Measurements from ENCODE around the gene NACC1.

Gene NACC1

DNA sequence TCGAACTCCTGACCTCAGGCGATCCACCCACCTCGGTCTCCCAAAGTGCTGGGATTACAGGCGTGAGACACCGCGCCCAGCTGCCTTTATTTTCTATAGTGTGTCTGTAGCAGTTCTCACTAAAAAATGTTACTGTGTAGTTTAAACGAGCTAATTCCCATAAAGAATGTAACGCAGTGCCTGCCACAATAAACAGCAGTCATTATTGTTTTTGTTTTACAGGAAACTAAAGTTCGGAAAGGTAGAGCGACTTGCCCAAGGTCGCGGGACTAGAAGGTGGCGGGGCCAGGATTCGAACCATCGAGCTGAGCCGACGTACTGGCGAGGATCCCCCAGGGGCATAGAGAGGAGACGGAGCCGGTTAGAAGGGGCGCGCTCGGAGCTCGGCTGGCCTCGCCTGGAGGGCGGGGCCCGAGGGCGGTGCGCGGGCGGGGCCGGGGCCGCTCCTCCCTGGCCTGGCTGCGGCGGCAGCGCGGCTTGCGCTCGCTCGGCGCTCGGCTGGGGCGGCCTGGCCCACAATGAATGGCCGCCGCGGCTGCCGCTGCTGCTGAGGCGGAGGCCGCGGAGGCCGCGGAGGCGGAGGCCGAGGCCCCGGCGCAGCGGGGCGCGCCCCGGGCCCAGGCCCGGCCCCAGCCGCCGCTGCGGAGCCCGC lies at the start of gene NACC1:
NACC1 (plus strand) TSS at position 493 of the 652 bp plus-strand sequence. CDS start 16,944 bp downstream, outside the sequence.
- peak; percentile 97 for DNase-seq (ENCODE audit: low spot score)

DNA sequence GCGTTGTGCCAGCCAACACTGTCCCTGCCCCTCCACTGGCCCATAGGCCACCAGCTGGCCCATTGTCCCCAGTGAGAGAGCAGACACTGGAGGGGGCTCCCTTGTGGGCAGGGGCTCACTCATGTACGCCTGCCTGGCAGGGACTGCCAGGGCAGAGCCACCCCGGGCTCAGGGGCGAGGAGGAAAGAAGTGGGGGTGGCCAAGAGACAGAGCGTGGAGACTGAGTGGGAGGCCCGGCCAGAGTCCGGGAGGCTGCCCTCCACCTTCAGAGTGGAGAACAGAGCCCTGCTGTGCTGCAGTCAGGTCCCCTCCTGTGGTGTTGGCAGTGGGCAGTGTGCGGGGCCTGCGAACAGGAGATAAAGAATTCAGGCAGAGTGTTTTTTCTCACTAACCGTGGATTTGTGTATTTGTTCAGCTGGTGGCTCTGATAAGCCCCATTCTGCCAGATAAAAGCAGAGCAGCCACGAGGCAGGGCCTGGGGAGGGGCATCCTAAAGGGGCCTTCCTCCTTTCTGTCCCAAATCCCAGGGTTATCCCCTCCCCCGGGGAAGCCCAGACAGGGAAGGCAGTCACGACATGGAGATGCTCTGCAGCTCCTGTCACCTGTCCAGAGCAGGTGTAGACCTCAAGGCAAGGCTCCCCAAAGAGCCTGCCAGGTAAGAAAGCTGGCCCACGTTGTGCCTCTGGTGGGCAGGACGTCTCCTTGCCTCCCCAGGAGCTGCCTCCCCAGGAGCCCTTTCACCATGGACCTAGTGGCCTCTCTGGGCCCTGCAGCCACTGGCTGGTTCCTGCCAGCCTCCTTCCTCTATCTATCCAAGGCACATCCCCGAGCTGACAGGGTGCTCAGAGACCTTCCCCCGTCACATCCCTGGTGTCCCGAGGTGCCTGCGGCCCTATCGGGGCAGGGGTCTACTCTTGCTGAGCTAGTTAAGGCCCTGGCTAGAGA lies 48.4 kb upstream of the NACC1 start:
- no peak for DNase-seq (ENCODE audit: low spot score)

DNA sequence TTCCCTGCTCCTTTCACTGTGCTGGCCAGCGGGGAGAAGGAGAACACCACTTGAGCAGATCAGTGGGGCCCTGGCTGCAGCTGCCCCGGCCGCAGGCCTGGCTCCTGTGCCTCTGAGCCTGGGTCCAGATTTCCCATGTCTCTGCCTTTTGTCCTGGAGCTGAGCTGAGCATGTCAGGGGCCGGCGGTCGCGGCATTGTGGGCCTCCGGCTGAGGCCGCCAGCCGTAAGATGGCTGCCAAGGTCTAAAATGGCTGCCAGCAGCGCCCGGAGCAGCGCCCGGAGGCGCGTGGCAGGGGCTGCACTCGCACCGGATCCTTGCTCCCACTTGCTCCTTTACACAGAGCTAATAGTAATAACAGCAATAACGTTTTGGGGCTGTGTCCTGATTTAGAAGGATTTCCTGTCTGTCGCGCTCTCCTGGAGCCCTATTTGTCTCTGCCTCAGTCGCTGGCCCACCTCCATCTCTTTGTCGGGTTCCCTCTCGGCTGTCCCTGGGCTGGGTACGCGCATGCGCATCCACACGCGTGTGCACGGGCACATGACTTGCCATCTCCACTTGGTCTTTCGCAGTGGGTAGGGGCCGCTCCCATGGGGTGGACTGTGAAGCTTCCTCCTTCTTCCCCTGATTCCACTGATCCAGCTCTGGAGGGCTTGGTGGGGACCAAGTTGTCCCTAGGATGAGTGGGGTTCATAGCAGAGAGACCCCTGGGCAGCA lies 47.5 kb upstream of the NACC1 start:
- DNase-seq (ENCODE audit: low spot score) = no peak

DNA sequence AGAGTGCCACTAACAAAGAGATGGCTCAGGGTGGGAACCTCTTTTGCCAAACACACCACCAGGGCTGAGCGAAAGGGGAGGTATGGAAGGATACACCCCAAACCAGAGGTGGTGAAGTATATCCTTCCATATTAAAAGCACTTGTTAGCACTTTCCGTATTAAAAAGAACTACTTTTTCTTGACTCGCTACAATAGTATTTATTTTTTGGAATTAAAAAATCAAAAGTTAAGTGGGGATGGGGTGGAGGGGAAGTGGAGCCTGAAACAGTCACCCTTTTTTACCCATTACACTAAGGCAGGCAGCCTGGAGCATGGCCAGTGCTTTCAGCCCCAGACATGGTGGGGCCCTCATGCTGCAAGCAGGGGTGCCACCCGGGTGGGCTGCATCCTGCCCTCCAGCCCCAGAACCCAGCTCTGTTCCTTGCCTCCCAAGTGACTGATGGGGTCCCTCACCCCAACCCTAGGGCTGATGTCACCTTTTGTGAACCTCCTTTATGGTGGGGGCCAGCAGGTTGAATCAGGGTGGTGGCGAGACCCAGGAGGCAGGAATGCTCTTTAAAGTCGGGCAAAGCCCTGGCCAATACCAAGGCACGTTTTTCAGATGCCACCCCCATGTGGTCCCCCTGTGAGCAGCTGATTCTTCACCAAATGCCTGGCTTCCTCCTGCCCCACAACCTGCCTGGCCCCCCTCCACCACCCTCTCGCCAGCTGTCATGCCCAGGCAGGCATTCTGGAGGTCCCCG lies 46.4 kb upstream of the NACC1 start:
- no peak for DNase-seq (ENCODE audit: low spot score)

DNA sequence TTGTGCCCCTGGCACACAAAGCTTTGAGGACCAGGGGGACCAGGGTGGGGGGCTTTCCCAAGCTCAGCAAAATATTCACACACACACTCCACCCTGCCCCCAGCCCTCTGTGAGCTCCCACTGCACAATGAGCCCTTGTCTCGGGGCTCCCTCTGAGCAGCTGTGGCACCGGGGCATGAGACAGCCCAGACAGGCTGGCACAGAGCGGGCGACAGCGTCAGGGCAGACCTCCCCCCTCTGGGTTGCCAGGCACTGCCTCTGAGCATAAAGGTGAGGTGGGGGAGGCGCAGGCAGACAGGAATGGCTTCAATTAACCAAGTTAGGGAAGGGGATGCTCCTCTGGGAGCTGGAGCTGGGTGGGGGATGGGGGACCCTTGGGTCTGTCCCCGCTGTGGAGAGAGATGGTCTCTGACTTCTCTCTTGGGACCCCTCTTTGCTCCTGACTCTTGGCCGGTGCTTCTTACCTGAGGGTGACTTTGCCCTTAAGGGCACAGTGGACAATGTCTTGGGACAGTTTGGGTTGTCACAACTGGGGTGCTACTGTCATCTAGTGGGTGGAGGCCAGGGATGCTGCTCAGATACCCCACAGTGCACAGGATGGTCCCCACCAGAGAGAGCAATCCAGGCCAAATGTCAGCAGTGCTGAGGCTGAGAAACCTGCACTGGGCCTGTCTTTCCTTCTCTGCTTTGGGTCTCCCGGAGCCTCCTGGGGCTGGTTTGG lies 45.7 kb upstream of the NACC1 start:
- no peak for DNase-seq (ENCODE audit: low spot score)

DNA sequence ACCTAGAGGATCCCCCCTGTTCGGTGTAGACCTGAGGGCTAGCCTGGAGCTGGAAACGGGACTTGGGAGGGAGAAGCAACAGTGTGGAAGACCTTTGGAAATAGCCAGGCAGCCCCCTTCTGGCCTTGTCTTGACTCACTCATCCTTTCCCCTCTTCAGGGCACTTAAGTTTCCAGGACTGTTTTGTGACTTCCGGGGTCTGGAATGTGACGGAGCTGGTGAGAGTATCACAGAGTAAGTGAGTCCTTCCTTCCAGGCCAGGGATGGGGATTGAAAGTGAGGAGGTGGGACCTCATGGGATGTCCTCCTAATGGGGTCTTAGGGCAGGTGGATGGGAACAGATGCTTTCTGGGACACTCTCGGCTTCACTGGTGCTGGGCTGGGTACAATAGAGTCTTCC lies 44.8 kb upstream of the NACC1 start:
- no peak for DNase-seq (ENCODE audit: low spot score)

DNA sequence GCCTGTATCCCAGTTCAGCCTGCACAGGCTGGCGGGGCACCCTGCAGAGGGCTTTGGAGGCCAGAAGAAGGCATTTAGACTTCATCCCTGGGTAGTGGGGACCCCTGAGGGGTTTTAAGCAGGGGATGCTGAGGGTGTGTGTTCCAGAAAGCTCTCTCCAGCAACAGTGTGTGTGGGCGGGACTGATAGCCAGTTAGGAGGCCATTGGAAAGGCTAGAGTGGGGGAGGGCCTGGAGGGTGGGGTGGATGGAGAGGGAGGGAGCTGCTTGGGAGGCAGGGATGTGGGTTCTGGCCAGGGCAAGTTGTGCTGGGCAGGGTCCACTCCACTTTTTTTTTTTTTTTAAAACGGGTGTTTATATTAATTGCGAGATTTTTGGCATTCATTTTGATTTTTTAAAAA lies 43.7 kb upstream of the NACC1 start:
- no peak for DNase-seq (ENCODE audit: low spot score)

DNA sequence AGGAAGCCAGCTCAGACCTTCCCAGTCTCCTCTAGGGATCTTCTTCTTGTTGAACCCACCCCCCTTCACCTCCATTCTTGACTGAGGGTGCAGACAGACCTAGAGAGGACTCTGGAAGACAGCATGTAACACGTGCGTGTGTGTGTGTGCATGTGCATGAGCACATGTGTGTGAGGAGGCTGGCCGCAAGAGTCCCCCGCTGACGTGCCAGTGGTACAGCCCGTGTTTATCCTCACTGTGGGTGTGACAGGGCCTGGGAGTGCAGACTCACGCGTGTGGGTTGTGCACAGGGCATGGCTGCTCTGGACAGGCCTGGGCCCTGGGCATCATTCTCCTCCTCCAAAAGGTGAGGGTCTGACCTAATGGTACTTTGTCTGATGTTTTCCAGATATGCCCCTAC lies 41.7 kb upstream of the NACC1 start:
- DNase-seq (ENCODE audit: low spot score) = no peak

DNA sequence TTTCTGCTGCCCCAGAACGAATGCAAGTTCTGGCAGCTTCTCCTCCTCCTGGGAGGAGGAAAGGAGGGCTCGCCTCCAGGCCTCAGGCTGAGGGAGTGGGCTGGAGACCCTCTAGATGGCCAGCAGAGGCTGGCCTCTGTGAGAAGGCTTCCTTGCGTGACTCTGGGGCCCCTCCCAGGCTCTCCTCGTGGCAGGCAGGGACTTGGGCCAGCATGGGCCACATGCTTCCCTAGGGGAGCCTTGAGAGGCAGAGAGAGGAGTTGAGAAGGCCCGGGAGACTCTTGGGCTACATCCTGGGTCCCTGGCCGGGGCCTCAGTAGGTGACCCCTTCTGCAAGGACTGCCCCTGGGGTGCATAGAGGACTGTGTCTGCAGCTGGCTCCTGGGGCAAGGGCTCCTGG lies 41.3 kb upstream of the NACC1 start:
- DNase-seq (ENCODE audit: low spot score) = no peak

DNA sequence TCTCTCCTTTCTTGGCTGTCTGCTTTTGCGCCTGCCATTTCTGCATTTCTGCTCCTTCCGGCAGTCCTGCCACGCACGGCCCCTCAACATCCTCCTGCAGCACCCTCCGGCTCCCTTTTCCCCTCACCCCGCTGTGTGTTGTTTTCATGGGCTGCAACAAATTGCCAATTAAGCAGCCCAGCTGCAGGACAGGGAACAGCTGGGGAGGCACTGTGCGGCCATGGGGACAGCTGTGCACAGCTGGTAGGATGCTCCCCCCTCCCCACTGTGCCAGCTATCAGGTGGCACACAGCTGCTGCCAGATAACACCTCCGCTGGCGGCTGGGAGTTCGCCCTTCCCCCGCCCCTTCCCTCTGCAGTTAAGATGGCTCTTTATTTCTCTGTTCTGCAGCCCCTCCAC lies 40.8 kb upstream of the NACC1 start:
- no peak for DNase-seq (ENCODE audit: low spot score)

DNA sequence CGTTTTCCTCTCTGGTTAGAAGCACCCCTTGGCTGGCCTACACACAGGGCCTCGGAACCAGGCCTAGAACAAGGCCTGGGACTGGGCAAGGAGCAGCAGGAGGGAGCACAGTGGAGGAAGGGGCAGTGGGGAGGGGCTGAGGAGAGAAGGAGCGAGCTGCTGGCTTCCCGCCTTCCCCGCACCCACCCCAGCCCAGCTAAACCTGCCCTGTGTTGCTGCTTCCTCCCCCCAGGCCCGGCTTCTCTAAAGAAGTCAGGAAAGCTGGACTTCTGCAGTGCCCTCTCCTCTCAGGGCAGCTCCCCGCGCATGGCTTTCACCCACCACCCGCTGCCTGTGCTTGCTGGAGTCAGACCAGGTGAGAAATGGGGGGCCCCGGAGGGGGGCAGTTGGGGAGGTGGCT lies 39.7 kb upstream of the NACC1 start:
- DNase-seq (ENCODE audit: low spot score) = no peak

DNA sequence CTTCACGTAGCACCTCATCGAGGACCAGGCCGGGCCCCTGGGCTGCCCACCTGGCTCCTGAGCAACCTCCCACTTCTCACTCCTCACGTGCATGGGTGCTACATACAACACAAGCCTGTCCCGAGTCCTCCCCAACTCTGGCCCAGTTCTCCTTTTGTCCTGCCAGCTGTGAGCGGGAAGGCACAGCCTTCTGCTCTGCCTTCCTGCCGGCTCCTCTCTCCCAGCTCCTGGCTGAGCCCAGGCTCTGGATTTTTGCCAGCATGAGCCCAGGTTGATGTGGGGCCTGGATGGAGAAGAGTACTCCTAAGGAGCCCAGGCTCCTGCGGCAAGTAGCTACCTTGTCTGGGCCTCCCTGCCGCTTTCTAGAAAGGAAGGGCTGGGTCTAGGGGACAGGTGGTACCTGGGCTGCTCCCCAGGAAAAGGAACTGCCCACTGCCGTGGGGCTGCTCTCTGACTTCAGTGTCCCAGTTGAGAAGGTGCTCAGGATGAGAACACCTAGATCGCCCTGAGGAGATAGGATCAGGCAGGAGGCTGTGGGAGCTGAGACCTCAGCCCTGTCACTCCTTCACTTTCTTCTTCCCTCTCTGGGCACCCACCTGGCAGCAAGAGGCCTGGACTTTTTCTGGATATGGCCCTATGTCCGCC lies 39.0 kb upstream of the NACC1 start:
- DNase-seq (ENCODE audit: low spot score) = no peak

DNA sequence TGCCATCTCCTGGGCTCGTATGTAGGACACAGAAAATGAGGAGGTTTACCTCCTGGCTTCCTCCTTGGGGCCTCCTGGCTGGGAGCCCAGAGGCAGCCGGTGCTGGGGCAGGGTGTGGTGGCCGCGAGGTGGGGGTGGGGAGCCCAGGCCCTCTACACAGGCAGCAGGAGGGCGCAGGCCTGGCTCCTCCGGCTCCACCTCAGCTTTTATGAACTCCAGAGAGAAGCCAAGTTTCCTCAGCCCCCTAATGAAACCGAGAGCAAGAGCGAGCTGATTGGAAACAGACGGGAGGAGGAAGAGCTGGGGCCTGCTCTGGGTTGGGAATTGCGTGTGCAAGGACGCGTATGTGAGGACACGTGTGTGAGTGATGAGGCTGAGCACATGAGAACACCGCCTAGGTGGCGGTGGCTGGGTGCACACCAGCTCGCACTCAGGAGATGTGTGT lies 38.5 kb upstream of the NACC1 start:
- DNase-seq (ENCODE audit: low spot score) = no peak

DNA sequence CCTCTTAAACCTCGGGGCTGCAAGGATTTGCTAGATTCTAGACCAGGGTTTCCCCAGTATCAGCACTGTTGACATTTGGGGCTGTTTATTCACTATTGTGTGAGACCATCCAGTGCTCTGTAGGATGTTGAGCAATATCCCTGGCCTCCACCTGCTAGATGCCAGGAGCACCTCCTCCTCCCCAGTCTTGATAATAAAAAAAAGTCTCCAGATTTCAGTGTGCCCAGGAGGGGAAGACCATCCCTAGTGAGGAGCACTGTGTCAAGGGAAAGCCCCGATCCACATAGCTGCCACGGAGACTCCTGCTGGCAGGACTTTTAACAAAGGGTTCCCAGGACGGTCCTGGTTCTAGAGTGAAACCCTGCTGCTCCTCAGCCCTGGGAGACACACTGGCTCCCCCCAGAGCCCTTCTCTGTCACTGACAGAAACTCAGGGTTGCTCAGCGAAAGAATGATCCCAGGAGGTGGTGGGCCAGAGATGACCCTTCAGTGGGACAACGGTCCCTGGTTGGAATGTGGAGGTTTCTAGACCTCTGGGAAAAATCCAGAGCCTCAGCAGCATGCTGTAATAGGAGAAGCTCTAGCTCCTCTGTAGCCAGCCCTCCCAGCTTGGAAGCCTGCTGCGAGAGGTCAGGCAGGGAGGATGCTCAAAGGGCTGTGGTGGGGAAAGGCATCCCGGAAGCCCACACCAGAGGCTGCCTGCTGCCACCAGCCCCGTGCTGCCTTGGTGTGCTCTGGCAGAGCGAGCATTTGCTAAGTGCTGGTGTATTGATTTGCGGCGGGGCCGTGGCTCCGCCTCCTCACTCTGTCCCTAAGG lies 35.7 kb upstream of the NACC1 start:
- DNase-seq (ENCODE audit: low spot score) = peak; percentile 91

DNA sequence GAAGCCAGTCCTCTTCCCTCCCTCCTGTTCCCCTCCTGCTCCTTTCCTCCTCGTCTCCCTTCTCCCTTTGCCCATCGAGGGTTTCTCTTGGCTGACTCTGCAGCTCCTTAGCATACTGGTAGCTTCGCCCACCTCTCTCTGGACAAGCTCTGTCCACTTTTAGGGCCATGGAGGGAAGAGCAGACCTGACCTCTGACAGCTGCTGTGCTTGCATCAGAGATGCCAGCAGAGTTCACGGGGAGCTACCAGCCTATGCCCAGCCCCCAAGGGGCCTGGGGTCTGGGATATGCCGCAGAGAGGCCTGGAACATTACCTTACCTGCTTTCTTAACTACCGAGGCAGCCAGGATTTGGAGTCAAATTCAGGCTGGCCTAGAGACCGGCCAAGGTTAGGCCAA lies 35.1 kb upstream of the NACC1 start:
- no peak for DNase-seq (ENCODE audit: low spot score)

DNA sequence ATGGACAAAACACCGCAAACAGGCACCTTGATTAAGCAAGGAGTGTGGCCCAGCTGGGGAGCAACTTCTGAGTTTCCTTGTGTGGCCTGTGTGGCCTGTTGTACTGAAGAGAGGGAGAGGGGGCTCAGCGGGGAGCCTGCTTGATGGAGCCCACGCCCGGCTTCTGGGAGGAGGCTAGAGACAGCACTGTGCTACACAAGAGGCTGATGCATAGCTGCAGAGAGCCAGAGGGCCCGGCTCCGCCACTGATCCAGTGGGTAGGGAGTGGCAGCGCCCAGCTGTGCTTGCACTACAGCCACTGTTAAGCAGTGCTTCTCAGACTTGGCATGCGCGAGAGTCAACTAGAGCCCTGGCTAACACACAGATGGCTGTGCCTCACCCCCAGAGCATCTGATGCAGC lies 34.4 kb upstream of the NACC1 start:
- DNase-seq (ENCODE audit: low spot score) = no peak

DNA sequence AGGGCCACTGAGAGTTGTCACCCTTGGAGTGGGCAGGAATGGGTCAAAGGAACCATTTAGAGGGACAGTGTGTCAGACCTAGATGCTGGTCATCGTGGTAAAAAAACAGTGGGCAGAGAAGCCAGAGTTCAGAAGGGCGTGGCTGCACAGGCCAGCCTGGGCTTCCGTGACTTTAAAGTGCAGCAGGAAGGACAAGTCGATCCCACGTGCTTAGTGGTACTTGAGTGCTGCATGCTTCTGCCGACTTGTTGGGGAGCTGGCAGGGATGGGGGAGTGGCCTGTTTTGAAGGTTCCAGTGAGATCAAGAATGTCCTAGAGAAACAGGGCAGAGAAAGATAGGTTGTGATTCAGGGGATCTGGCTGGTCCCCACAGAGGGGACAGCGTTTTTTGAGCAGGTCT lies 32.4 kb upstream of the NACC1 start:
- DNase-seq (ENCODE audit: low spot score) = no peak

DNA sequence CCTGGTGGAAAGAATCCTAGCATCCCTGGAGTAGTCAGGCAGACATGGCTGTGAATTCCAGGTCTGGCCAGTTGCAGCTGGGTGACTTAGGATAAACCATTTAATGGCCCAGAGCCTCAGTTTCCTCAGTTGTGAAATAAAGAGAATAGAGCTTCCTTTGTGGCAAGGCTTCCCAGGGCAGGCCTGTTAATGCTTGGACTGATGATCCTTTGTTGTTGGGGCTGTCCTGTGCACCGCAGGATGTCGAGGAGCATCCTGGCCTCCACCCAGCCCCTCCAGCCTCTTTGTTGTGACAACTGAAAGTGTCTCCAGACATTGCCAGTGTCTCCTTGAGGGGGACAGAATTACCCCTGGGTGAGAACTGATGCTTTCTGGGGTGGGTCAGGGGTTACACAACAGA lies 31.7 kb upstream of the NACC1 start:
- DNase-seq (ENCODE audit: low spot score) = no peak

DNA sequence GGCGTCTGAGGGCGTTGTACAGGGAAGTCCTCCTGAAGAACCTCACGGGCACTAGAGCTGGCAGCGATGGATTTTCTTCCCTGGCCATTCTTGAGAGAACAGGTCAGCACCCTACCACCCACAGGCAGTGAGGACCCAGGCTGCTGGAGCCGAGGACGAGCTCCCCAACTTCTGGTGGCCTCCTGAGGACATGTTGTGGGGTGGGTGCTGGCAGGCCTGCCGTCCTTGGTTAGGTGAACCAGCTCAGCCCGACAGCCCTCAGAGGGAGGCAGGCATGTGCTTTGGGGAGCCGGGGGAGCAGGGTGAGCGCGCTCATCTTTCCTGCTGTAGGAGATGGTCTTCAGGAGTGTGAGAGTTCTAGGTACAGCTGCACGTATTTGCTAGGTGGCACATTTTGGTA lies 30.8 kb upstream of the NACC1 start:
- DNase-seq (ENCODE audit: low spot score) = no peak
